ENCODE measurements around the gene PSME2. TPM values are rescaled to one million over a fixed set of nuclear protein-coding genes. Genes with fewer than 3 reads are reported as not detected.

PSME2 gene
- total and polyA plus RNA-seq, 10 of the 15 experiments (the other 5 are each of a cell fraction or from before 2014, with no cell fraction given): 510 to 3,542 (median 913) TPM

DNA sequence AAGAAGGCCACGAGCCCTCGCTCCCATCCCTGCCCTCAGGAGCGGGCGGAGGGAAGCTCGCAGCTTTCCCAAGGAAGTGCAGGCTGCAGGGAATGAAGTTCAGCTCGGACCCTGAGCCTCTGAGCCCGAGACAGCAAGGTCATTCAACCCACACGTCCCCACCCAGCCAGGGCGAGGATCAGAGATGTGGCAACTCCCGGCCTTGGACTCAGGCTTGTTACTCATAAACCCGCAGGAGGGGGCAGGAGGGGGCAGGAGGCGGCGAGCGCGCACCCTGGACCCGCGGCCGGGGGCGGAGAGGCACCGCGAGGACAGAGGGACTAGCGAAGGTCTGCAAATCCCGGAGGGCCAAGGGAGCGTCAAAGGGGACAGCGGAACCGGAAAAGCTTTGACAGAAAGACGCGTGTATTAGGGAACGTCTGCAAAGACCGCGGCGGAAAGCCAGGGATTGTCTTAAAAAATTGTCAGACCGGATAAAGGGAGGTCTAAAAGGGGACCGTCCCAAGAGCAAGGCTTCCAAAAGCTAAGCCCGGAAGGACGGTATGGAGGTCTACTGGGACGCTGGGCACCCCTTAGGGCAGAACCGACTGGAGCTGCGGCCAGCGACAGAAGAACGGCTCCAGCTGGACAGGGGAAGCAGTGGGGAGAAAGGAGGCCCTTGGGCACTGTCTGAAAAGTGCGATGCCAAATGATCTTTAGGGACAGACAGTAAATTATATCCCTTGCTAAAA lies 32.4 kb downstream of the PSME2 start (continued):
- TF ChIP-seq CHD1 (IDR thresholded peaks at IDR 0.05; ENCODE audit: low read depth, low read length) (0 out of 2 replicates have a peak, but pooled peaks have one; percentile 21), HCFC1 (IDR thresholded peaks at IDR 0.05; ENCODE audit: low read length) (peak; percentile 23; the same call in 1 of the 2 replicates), FOS (IDR thresholded peaks at IDR 0.05; ENCODE audit: borderline replicate concordance, extremely low read depth, insufficient read length) (no peak), NR2F1 (conservative IDR thresholded peaks at IDR 0.05) (peak; percentile 38; the same call in 1 of the 2 replicates), POLR2A (IDR thresholded peaks at IDR 0.05; ENCODE audit: low read depth, low read length) (peak; percentile 86), KLF5 (IDR thresholded peaks at IDR 0.05; ENCODE audit: partially characterized antibody) (no peak), BCL11A (IDR thresholded peaks at IDR 0.05; ENCODE audit: low read depth, low read length) (no peak), KDM1A (IDR thresholded peaks at IDR 0.05; ENCODE audit: borderline replicate concordance) (no peak), ZNF622 (IDR thresholded peaks at IDR 0.05) (no peak), SREBF1 (IDR thresholded peaks at IDR 0.05; ENCODE audit: low read length) (no peak), BHLHE40 (IDR thresholded peaks at IDR 0.05; ENCODE audit: borderline replicate concordance in 1 of 2, low read depth in 2 of 2, low read length in 1 of 2) (peak in 1 of 2 experiments; percentile 3; a peak in 1 of 4 replicates), SMC3 (IDR thresholded peaks at IDR 0.05; ENCODE audit: borderline replicate concordance, low read length) (no peak), RCOR1 (conservative IDR thresholded peaks at IDR 0.05; ENCODE audit: low read depth, low read length) (no peak), HDGF (IDR thresholded peaks at IDR 0.05) (no peak), MEF2B (IDR thresholded peaks at IDR 0.05; ENCODE audit: partially characterized antibody, poor library complexity, severe bottlenecking) (peak; percentile 67), MTA2 (IDR thresholded peaks at IDR 0.05; ENCODE audit: low read depth) (peak; percentile 56; the same call in 1 of the 2 replicates), EGR1 (IDR thresholded peaks at IDR 0.05; ENCODE audit: borderline replicate concordance in 1 of 2, low read depth in 2 of 2, low read length in 2 of 2) (peak in 1 of 2 experiments; percentile 89; a peak in 2 of 3 replicates)
- TF ChIP-seq, protein P1, sequence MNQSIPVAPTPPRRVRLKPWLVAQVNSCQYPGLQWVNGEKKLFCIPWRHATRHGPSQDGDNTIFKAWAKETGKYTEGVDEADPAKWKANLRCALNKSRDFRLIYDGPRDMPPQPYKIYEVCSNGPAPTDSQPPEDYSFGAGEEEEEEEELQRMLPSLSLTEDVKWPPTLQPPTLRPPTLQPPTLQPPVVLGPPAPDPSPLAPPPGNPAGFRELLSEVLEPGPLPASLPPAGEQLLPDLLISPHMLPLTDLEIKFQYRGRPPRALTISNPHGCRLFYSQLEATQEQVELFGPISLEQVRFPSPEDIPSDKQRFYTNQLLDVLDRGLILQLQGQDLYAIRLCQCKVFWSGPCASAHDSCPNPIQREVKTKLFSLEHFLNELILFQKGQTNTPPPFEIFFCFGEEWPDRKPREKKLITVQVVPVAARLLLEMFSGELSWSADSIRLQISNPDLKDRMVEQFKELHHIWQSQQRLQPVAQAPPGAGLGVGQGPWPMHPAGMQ (IDR thresholded peaks at IDR 0.05; ENCODE audit: borderline replicate concordance): no peak
- TF ChIP-seq, protein P2, sequence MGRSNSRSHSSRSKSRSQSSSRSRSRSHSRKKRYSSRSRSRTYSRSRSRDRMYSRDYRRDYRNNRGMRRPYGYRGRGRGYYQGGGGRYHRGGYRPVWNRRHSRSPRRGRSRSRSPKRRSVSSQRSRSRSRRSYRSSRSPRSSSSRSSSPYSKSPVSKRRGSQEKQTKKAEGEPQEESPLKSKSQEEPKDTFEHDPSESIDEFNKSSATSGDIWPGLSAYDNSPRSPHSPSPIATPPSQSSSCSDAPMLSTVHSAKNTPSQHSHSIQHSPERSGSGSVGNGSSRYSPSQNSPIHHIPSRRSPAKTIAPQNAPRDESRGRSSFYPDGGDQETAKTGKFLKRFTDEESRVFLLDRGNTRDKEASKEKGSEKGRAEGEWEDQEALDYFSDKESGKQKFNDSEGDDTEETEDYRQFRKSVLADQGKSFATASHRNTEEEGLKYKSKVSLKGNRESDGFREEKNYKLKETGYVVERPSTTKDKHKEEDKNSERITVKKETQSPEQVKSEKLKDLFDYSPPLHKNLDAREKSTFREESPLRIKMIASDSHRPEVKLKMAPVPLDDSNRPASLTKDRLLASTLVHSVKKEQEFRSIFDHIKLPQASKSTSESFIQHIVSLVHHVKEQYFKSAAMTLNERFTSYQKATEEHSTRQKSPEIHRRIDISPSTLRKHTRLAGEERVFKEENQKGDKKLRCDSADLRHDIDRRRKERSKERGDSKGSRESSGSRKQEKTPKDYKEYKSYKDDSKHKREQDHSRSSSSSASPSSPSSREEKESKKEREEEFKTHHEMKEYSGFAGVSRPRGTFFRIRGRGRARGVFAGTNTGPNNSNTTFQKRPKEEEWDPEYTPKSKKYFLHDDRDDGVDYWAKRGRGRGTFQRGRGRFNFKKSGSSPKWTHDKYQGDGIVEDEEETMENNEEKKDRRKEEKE (IDR thresholded peaks at IDR 0.05): no peak
- TF ChIP-seq, protein P3, sequence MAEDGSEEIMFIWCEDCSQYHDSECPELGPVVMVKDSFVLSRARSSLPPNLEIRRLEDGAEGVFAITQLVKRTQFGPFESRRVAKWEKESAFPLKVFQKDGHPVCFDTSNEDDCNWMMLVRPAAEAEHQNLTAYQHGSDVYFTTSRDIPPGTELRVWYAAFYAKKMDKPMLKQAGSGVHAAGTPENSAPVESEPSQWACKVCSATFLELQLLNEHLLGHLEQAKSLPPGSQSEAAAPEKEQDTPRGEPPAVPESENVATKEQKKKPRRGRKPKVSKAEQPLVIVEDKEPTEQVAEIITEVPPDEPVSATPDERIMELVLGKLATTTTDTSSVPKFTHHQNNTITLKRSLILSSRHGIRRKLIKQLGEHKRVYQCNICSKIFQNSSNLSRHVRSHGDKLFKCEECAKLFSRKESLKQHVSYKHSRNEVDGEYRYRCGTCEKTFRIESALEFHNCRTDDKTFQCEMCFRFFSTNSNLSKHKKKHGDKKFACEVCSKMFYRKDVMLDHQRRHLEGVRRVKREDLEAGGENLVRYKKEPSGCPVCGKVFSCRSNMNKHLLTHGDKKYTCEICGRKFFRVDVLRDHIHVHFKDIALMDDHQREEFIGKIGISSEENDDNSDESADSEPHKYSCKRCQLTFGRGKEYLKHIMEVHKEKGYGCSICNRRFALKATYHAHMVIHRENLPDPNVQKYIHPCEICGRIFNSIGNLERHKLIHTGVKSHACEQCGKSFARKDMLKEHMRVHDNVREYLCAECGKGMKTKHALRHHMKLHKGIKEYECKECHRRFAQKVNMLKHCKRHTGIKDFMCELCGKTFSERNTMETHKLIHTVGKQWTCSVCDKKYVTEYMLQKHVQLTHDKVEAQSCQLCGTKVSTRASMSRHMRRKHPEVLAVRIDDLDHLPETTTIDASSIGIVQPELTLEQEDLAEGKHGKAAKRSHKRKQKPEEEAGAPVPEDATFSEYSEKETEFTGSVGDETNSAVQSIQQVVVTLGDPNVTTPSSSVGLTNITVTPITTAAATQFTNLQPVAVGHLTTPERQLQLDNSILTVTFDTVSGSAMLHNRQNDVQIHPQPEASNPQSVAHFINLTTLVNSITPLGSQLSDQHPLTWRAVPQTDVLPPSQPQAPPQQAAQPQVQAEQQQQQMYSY (CRISPR knock-in tag; IDR thresholded peaks at IDR 0.05): no peak
